Choroid plexus epithelial cell (primary cell): Measurements from ENCODE around the gene PTPRT.

Experiments used
- DNase-seq: peaks from one replicate; pipeline ENCODE4 v3.0.0-alpha.2; 2010; ENCODE audit warnings: low read depth
- H3K4me3 ChIP-seq: 2 replicates; pipeline ENCODE4 v1.5.1; 2011; ENCODE audit warnings: low read depth, mild to moderate bottlenecking, control low read depth, low read length, moderate library complexity
- CTCF ChIP-seq: conservative IDR thresholded peaks from 2 replicates; pipeline ENCODE4 v1.5.1; 2011; ENCODE audit warnings: low read depth, mild to moderate bottlenecking, control low read depth, inconsistent platforms, low read length, moderate library complexity

The PTPRT gene

GRCh38 chr20:42191140-42191860, 998.4 kb downstream of the PTPRT start:
- no peak for TF ChIP-seq CTCF
- DNase-seq, result no peak
- no peak overlapping the region for H3K4me3 ChIP-seq

- no peak for DNase-seq
- H3K4me3 ChIP-seq, result no peak overlapping the region
- no peak for TF ChIP-seq CTCF
These were observed 999.6 kb downstream of the PTPRT start for GRCh38 chr20:42190084-42190483.

GRCh38 chr20:42186337-42186736, 1003.4 kb downstream of the PTPRT start:
- no peak overlapping the region for H3K4me3 ChIP-seq
- no peak for DNase-seq
- TF ChIP-seq CTCF, result no peak

DNA sequence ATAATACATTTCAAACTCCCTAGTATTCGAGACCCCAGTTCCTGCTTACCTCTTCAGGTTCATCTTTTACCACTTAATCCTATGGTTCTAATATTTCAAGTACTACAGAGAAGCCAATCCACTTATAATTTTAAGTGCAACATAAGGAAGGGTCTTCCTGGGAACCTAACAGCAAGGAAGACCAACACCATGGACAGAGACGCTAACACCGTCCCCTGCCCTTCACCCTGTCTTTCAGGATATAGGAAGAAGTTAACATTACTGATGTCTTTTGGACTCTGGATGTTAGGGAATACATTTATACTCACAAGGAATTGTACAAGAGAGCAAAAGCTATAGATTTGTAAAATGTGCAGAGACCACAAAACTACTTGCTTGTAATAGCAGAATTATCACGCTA, 1006.6 kb downstream of the PTPRT start:
- DNase-seq, result no peak
- TF ChIP-seq CTCF, result no peak
- no peak overlapping the region for H3K4me3 ChIP-seq

GRCh38 chr20:42181064-42181463, 1008.6 kb downstream of the PTPRT start:
- TF ChIP-seq CTCF, result no peak
- no peak for DNase-seq
- no peak overlapping the region for H3K4me3 ChIP-seq

DNA sequence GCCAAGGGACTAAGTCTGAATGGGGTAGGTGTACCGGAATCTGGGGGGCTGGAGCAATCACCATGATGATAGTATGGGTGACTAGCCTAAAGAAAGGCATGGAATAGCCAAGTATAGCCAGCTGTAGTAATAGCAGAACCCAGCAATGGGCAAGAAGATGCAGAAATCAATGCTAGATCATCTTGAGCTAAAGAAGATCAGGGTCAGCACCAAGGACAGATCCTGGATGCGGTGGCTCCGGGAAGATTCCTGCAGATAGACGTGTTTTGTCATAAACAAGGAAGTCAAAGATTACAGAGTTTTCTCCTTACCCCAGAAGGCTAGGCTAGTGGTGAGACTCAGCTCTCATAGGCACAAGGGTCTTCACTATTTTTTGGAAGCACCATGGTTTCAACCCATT, 1009.9 kb downstream of the PTPRT start:
- H3K4me3 ChIP-seq, result no peak overlapping the region
- TF ChIP-seq CTCF, result no peak
- DNase-seq, result no peak

GRCh38 chr20:42173440-42173839, 1016.3 kb downstream of the PTPRT start:
- DNase-seq, result no peak
- TF ChIP-seq CTCF, result no peak
- H3K4me3 ChIP-seq, result no peak overlapping the region
